Liver (tissue), 3 donors: ENCODE data around the gene WNT4.

Experiments used
- JUND ChIP-seq, 2 donors: IDR thresholded peaks; 2 replicates each; pipeline ENCODE4 v1.6.1; 2016; ENCODE audit warnings: antibody characterized with exemption in 2 of 2
- RAD21 ChIP-seq, 2 donors: IDR thresholded peaks; 2 replicates each; pipeline ENCODE4 v1.6.1; 2016; ENCODE audit warnings: antibody characterized with exemption in 2 of 2, mild to moderate bottlenecking in 2 of 2
- SP1 ChIP-seq: IDR thresholded peaks from 2 replicates; pipeline ENCODE4 v1.6.1; 2018; ENCODE audit warnings: antibody characterized with exemption, mild to moderate bottlenecking
- TAF1 ChIP-seq: conservative IDR thresholded peaks from 2 replicates; pipeline ENCODE4 v1.6.1; 2016; ENCODE audit warnings: antibody characterized with exemption, mild to moderate bottlenecking
- TF ChIP-seq, protein P1 (sequence below): IDR thresholded peaks from 2 replicates; pipeline ENCODE4 v1.6.1; 2016; ENCODE audit warnings: antibody characterized with exemption
- TF ChIP-seq, protein P2 (sequence below): fragments of 150-350 bp; IDR thresholded peaks from 2 replicates; pipeline ENCODE4 v1.5.1; 2017; ENCODE audit warnings: improper control_type of control experiment, low read depth, low read length; ENCODE audit not compliant: missing input control
- TF ChIP-seq, protein P3 (sequence below): IDR thresholded peaks from 2 replicates; pipeline ENCODE4 v1.6.1; 2016; ENCODE audit warnings: antibody characterized with exemption, mild to moderate bottlenecking
- donor health status: healthy.
- donor health status: healthy.

DNA sequence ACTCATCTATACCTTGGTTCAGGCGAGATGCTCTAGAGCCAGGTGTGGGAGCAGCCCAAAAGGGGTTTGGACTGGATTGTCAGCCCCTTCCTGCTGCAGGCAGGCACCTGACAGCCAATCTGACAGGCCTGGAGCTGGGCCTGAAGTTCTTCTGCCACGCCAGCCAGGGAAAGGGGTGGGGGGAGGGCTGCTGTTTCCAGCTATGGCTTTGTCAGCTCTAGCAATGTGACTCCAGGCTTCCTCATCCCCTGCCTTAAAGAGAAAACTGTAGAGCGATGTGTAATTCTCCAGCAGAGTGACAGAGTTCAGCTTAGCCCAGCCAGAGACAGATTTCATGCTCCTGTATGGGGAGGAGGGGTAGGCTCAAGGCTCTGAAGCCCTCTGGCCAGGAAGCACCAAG is 30.3 kb downstream of the WNT4 start:
- TF ChIP-seq, protein P1, sequence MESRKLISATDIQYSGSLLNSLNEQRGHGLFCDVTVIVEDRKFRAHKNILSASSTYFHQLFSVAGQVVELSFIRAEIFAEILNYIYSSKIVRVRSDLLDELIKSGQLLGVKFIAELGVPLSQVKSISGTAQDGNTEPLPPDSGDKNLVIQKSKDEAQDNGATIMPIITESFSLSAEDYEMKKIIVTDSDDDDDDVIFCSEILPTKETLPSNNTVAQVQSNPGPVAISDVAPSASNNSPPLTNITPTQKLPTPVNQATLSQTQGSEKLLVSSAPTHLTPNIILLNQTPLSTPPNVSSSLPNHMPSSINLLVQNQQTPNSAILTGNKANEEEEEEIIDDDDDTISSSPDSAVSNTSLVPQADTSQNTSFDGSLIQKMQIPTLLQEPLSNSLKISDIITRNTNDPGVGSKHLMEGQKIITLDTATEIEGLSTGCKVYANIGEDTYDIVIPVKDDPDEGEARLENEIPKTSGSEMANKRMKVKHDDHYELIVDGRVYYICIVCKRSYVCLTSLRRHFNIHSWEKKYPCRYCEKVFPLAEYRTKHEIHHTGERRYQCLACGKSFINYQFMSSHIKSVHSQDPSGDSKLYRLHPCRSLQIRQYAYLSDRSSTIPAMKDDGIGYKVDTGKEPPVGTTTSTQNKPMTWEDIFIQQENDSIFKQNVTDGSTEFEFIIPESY: no peak
- TF ChIP-seq, protein P2, sequence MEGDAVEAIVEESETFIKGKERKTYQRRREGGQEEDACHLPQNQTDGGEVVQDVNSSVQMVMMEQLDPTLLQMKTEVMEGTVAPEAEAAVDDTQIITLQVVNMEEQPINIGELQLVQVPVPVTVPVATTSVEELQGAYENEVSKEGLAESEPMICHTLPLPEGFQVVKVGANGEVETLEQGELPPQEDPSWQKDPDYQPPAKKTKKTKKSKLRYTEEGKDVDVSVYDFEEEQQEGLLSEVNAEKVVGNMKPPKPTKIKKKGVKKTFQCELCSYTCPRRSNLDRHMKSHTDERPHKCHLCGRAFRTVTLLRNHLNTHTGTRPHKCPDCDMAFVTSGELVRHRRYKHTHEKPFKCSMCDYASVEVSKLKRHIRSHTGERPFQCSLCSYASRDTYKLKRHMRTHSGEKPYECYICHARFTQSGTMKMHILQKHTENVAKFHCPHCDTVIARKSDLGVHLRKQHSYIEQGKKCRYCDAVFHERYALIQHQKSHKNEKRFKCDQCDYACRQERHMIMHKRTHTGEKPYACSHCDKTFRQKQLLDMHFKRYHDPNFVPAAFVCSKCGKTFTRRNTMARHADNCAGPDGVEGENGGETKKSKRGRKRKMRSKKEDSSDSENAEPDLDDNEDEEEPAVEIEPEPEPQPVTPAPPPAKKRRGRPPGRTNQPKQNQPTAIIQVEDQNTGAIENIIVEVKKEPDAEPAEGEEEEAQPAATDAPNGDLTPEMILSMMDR: no peak
- TF ChIP-seq JUND (IDR thresholded peaks at IDR 0.05) (no peak), RAD21 (IDR thresholded peaks at IDR 0.05) (no peak), SP1 (no peak), TAF1 (no peak)
- TF ChIP-seq, protein P3, sequence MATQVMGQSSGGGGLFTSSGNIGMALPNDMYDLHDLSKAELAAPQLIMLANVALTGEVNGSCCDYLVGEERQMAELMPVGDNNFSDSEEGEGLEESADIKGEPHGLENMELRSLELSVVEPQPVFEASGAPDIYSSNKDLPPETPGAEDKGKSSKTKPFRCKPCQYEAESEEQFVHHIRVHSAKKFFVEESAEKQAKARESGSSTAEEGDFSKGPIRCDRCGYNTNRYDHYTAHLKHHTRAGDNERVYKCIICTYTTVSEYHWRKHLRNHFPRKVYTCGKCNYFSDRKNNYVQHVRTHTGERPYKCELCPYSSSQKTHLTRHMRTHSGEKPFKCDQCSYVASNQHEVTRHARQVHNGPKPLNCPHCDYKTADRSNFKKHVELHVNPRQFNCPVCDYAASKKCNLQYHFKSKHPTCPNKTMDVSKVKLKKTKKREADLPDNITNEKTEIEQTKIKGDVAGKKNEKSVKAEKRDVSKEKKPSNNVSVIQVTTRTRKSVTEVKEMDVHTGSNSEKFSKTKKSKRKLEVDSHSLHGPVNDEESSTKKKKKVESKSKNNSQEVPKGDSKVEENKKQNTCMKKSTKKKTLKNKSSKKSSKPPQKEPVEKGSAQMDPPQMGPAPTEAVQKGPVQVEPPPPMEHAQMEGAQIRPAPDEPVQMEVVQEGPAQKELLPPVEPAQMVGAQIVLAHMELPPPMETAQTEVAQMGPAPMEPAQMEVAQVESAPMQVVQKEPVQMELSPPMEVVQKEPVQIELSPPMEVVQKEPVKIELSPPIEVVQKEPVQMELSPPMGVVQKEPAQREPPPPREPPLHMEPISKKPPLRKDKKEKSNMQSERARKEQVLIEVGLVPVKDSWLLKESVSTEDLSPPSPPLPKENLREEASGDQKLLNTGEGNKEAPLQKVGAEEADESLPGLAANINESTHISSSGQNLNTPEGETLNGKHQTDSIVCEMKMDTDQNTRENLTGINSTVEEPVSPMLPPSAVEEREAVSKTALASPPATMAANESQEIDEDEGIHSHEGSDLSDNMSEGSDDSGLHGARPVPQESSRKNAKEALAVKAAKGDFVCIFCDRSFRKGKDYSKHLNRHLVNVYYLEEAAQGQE: no peak
